Epithelial cell of esophagus (primary cell): ENCODE results near the gene TMEM243.
"Not testable (repeated sequence)": the region's sequence is repeated elsewhere in the genome, so short reads cannot be mapped to it uniquely, and the experiment has no call there.

Source experiments
- DNase-seq: peaks from one replicate; pipeline ENCODE4 v3.0.0; 2010; ENCODE audit warnings: low read depth
- H3K4me3 ChIP-seq: 2 replicates; pipeline ENCODE4 v1.5.1; 2011; ENCODE audit warnings: mild to moderate bottlenecking, low read length, control low read depth
- TF ChIP-seq, protein P1 (sequence below): IDR thresholded peaks from 2 replicates; pipeline ENCODE4 v1.5.1; 2011; ENCODE audit warnings: low read depth, mild to moderate bottlenecking, low read length, control low read depth, inconsistent platforms; ENCODE audit not compliant: insufficient read depth; ENCODE audit errors: missing control alignments

TMEM243 gene, protein sequence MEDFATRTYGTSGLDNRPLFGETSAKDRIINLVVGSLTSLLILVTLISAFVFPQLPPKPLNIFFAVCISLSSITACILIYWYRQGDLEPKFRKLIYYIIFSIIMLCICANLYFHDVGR

GRCh38 chr7:87219545-87220025 is at the start of gene TMEM243:
TMEM243 (minus strand) TSS chr7:87219732; CDS start chr7:87219503, 229 bp downstream.
- TF ChIP-seq, protein P1, sequence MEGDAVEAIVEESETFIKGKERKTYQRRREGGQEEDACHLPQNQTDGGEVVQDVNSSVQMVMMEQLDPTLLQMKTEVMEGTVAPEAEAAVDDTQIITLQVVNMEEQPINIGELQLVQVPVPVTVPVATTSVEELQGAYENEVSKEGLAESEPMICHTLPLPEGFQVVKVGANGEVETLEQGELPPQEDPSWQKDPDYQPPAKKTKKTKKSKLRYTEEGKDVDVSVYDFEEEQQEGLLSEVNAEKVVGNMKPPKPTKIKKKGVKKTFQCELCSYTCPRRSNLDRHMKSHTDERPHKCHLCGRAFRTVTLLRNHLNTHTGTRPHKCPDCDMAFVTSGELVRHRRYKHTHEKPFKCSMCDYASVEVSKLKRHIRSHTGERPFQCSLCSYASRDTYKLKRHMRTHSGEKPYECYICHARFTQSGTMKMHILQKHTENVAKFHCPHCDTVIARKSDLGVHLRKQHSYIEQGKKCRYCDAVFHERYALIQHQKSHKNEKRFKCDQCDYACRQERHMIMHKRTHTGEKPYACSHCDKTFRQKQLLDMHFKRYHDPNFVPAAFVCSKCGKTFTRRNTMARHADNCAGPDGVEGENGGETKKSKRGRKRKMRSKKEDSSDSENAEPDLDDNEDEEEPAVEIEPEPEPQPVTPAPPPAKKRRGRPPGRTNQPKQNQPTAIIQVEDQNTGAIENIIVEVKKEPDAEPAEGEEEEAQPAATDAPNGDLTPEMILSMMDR: no peak
- H3K4me3 ChIP-seq: peak within 1 kb of the TSS; percentile 95
- DNase-seq: peak; percentile 68

- no peak for DNase-seq
- no peak overlapping the region for H3K4me3 ChIP-seq
- TF ChIP-seq, protein P1: no peak
These were observed 47.8 kb upstream of the TMEM243 start for GRCh38 chr7:87267239-87267900.

DNA sequence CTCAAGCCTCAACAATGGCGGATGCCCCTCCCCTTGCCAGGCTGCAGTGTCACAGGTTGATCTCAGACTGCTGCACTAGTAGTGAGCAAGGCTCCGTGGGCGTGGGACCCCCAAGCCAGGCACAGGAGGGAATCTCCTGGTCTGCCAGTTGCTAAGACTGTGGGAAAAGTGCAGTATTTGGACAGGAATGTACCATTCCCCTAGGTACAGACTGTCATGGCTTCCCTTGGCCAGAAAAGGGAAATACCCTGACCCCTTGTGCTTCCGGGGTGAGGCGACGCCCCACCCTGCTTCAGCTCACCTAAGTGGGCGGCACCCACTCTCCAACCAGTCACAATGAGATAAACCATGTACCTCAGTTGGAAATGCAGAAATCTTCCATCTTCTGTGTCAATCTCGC is 44.0 kb upstream of the TMEM243 start:
- TF ChIP-seq, protein P1: no peak

DNA sequence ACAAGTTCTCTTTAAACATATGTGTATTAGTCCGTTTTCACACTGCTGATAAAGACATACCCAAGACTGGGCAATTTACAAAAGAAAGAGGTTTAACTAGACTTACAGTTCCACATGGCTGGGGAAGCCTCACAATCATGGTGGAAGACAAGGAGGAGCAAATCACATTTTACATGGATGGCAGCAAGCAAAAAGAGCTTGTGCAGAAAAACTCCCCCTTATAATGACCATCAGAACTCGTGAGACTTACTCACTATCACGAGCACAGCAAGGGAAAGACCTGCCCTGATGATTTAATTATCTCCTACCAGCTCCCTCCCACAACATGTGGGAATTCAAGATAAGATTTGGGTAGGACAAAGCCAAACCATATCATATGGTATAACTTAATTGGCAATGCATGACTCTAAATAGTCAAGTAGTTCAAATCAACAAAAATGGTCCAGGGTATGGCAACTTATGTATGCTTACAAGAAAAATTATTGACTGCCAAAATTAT is 34.1 kb upstream of the TMEM243 start:
- TF ChIP-seq, protein P1: no peak
- no peak for DNase-seq
- no peak overlapping the region for H3K4me3 ChIP-seq

More for the DNA sequence above, 44.0 kb upstream of the TMEM243 start:
- no peak for DNase-seq
- no peak overlapping the region for H3K4me3 ChIP-seq

GRCh38 chr7:87245671-87246070 is 26.1 kb upstream of the TMEM243 start:
- not testable (repeated sequence) for DNase-seq, H3K4me3 ChIP-seq

DNA sequence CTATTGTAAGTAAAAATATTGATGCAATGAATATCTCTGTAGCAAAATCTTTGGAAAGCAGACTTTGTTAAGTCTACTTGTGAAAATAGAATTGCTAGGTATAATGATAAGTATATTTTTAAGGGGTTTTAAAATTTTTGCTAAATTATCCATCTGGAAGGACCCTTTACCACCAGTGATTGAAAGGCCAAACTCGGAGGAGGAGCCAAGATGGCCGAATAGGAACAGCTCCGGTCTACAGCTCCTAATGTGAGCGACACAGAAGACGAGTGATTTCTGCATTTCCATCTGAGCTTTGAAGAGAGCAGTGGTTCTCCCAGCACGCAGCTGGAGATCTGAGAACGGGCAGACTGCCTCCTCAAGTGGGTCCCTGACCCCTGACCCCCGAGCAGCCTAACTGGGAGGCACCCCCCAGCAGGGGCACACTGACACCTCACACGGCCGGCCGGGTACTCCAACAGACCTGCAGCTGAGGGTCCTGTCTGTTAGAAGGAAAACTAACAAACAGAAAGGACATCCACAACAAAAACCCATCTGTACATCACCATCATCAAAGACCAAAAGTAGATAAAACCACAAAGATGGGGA is 19.0 kb upstream of the TMEM243 start:
- H3K4me3 ChIP-seq, DNase-seq: not testable (repeated sequence)

DNA sequence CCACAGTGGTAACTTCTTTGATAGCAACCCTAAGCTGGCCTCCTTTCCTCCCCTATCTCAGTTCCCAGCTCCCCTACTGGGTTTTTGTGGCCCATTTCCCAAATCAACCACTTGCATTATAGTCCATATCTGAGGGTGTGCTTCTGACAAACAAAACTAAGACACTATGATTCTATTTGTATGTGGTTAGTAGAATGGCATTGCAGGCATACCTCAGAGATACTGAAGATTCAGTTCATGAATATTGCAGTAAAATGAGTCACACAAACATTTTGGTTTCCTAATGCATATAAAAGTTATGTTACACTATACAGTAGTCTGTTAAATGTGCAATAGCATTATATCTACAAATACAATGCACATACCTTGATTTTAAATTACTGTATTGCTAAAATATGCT is 15.4 kb upstream of the TMEM243 start:
- DNase-seq: peak; percentile 13
- TF ChIP-seq, protein P1: no peak
- no peak overlapping the region for H3K4me3 ChIP-seq
